Measurements from ENCODE around the gene RNF180.

DNA sequence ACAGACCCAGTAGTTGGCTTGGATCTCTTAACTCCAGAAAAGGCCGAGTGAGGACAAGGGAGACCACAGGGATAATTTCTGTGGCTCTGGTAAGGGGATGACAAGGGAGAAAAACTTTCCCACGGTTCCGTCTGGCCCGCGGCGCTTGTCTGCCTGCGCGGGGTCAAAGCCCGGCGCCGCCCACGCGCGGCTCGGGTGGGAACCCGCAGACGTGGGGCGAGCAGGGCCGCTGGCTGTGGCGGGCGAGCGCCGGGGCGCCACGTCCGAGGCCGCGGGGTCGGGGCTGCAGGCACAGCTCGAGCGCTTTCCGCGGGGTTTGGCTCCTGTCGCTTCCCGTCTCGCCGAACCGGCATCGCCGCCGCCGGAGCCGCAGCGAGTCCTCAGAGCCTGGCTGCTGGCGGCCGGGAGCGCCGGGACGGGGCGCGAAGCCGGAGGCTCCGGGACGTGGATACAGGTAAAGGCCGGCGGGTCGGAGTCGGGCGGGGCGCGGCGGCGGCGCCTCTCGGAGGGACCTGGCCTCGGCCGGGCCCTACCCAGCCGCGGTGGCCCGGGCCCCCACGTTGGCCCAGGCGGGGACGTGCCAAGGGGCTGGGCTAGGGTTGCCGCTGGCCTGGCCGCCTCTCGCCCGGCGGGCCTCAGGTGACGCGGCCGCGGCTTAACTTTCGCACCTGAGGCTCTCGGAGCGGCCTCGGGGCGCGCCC, at the start of gene RNF180:
- no peak for TF ChIP-seq ZNF70 (CRISPR knock-in tag; IDR thresholded peaks at IDR 0.05)
- no peak for TF ChIP-seq ZFP30 (CRISPR knock-in tag; IDR thresholded peaks at IDR 0.05)
- TF ChIP-seq, protein P1, sequence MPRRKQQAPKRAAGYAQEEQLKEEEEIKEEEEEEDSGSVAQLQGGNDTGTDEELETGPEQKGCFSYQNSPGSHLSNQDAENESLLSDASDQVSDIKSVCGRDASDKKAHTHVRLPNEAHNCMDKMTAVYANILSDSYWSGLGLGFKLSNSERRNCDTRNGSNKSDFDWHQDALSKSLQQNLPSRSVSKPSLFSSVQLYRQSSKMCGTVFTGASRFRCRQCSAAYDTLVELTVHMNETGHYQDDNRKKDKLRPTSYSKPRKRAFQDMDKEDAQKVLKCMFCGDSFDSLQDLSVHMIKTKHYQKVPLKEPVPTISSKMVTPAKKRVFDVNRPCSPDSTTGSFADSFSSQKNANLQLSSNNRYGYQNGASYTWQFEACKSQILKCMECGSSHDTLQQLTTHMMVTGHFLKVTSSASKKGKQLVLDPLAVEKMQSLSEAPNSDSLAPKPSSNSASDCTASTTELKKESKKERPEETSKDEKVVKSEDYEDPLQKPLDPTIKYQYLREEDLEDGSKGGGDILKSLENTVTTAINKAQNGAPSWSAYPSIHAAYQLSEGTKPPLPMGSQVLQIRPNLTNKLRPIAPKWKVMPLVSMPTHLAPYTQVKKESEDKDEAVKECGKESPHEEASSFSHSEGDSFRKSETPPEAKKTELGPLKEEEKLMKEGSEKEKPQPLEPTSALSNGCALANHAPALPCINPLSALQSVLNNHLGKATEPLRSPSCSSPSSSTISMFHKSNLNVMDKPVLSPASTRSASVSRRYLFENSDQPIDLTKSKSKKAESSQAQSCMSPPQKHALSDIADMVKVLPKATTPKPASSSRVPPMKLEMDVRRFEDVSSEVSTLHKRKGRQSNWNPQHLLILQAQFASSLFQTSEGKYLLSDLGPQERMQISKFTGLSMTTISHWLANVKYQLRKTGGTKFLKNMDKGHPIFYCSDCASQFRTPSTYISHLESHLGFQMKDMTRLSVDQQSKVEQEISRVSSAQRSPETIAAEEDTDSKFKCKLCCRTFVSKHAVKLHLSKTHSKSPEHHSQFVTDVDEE (CRISPR knock-in tag; IDR thresholded peaks at IDR 0.05): no peak
- no peak for TF ChIP-seq BACH2 (CRISPR knock-in tag; IDR thresholded peaks at IDR 0.05; ENCODE audit: borderline replicate concordance)
- TF ChIP-seq ESRRG (CRISPR knock-in tag; IDR thresholded peaks at IDR 0.05): no peak
- no peak for TF ChIP-seq ISL1 (CRISPR knock-in tag; IDR thresholded peaks at IDR 0.05)
